Activated naive CD8-positive, alpha-beta T cell (primary cell): ENCODE data around the gene SLIT2.

Experiments
- H3K27ac Mint-ChIP-seq: one replicate; pipeline ENCODE4 v1.8.0; 2021; ENCODE audit warnings: mixed read lengths
- H3K27me3 Mint-ChIP-seq: one replicate; pipeline ENCODE4 v1.8.0; 2021; ENCODE audit warnings: mixed read lengths
- H3K36me3 Mint-ChIP-seq: one replicate; pipeline ENCODE4 v1.8.0; 2021; ENCODE audit warnings: mixed read lengths
- H3K4me1 Mint-ChIP-seq: one replicate; pipeline ENCODE4 v1.8.0; 2021; ENCODE audit warnings: low read depth, mixed read lengths
- H3K4me3 Mint-ChIP-seq: one replicate; pipeline ENCODE4 v1.8.0; 2021; ENCODE audit warnings: mild to moderate bottlenecking, mixed read lengths
- H3K9me3 Mint-ChIP-seq: one replicate; pipeline ENCODE4 v1.8.0; 2021; ENCODE audit warnings: low read depth, mixed read lengths

The SLIT2 gene

DNA sequence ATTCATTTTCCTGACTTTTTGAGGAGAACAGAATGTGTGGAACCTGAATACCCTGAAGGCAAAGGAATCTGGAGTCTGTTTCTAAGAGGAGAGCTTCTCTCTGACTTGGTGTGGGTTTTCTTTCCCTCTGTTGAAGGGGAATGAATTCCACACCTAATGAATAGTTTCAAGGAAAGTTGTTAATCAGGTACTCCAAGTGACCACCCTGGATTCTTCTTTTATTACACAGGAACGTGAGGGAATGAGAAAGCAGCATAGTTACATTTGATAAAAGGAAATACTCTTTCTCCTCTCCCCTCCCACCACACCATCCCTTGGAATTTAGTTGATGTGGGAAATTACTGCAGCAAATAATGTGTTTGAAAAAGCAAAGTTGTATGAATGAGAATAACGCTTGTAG, 29.7 kb downstream of the SLIT2 start:
- Mint-ChIP-seq H3K27ac (no peak overlapping the region), H3K9me3 (no peaks in the 10 kb centered on the region), H3K4me1 (no peaks in the 10 kb centered on the region), H3K36me3 (no peaks in the 10 kb centered on the region), H3K27me3 (no peaks in the 10 kb centered on the region), H3K4me3 (no peak overlapping the region)

DNA sequence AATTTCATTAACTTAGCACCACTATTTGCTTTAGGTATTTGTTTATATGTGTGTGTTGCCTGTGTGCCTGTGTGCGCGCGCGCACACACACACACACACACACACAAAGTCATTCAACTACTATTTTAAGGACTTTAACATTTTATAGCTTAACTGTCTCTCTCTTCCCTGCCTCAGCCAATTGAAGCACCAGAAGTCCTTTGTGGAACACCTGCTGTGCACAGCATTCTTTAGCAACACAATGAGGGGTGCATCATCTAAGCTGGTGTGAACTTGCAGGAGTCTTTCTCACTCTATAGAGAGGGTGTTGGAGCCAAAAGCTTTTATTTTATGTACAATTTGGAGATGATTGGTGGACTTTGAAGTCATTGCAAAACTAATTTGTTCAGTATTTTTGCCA, 31.3 kb downstream of the SLIT2 start:
- Mint-ChIP-seq H3K4me3 (no peak overlapping the region), H3K9me3 (no peaks in the 10 kb centered on the region), H3K27me3 (no peaks in the 10 kb centered on the region), H3K4me1 (no peaks in the 10 kb centered on the region), H3K36me3 (no peaks in the 10 kb centered on the region), H3K27ac (no peak overlapping the region)

DNA sequence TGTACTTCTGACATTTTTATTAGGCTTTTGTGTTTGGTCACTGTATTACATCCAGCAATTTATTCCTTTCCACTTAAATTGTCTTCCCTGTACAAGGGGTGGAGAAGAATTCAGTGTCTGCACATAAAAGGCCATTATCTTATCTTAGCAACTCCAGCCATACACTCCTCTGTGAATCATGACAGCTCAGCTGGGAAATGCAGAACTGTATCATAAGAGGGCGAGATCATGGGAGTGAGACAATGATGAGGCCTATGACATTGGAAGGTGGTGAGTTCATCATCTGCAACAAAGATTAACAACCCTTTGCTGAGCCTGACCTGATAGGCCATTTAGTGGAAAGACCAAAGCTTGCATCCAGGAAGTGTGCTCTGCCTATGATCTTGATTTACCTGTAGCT, 33.3 kb downstream of the SLIT2 start:
- Mint-ChIP-seq H3K27ac (no peak overlapping the region), H3K4me1 (no peaks in the 10 kb centered on the region), H3K27me3 (no peaks in the 10 kb centered on the region), H3K4me3 (no peak overlapping the region), H3K9me3 (no peaks in the 10 kb centered on the region), H3K36me3 (no peaks in the 10 kb centered on the region)

GRCh38 chr4:20287246-20287645, 35.5 kb downstream of the SLIT2 start:
- Mint-ChIP-seq H3K4me3 (no peak overlapping the region), H3K36me3 (no peaks in the 10 kb centered on the region), H3K27ac (no peak overlapping the region), H3K4me1 (no peaks in the 10 kb centered on the region), H3K9me3 (no peaks in the 10 kb centered on the region), H3K27me3 (no peaks in the 10 kb centered on the region)

DNA sequence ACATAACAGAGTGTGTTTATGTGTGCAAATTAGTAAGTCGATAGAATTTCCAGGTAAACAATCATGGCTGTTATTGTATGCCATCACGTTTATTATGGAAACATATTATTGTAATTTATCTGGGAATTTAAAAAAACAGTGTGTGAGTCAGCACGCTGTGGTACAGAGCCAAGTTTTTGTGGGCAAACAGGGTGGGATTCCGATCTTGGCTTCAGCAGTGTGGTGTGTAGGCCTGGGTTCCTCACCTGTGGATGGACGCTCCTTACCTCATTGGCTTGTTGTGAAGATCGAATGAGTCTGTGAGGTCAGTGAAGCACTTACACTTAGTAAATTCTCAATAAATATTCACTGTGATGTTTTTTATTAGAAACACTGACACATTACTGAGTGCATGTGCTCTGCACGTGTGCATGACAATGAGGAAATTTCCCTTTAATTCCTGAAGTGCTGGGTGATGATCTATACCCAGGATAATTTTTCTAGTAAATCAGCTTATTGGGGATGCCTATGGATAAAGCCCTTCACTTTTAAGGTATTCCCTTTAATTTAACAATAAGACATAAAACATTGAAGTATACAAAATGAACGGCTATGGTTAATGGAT, 36.4 kb downstream of the SLIT2 start:
- Mint-ChIP-seq H3K27me3 (no peaks in the 10 kb centered on the region), H3K9me3 (no peaks in the 10 kb centered on the region), H3K36me3 (no peaks in the 10 kb centered on the region), H3K4me3 (no peak overlapping the region), H3K4me1 (no peaks in the 10 kb centered on the region), H3K27ac (no peak overlapping the region)

- Mint-ChIP-seq H3K27me3 (no peaks in the 10 kb centered on the region), H3K36me3 (no peaks in the 10 kb centered on the region), H3K9me3 (no peaks in the 10 kb centered on the region), H3K4me3 (no peak overlapping the region), H3K27ac (no peak overlapping the region), H3K4me1 (no peaks in the 10 kb centered on the region)
Observed at GRCh38 chr4:20288846-20289512, 37.3 kb downstream of the SLIT2 start.

- no peaks in the 10 kb centered on the region for H3K36me3 Mint-ChIP-seq
- H3K27ac Mint-ChIP-seq = no peak overlapping the region
Observed at GRCh38 chr4:20289782-20290181, 38.1 kb downstream of the SLIT2 start.

GRCh38 chr4:20292739-20293138, 41.0 kb downstream of the SLIT2 start:
- no peaks in the 10 kb centered on the region for H3K4me1 Mint-ChIP-seq
- H3K36me3 Mint-ChIP-seq = no peaks in the 10 kb centered on the region
- no peaks in the 10 kb centered on the region for H3K9me3 Mint-ChIP-seq
- H3K27me3 Mint-ChIP-seq = no peaks in the 10 kb centered on the region
- no peak overlapping the region for H3K27ac Mint-ChIP-seq
- H3K4me3 Mint-ChIP-seq = no peak overlapping the region

More at GRCh38 chr4:20289782-20290181, 38.1 kb downstream of the SLIT2 start:
- Mint-ChIP-seq H3K4me3 (no peak overlapping the region), H3K27me3 (no peaks in the 10 kb centered on the region), H3K4me1 (no peaks in the 10 kb centered on the region), H3K9me3 (no peaks in the 10 kb centered on the region)

DNA sequence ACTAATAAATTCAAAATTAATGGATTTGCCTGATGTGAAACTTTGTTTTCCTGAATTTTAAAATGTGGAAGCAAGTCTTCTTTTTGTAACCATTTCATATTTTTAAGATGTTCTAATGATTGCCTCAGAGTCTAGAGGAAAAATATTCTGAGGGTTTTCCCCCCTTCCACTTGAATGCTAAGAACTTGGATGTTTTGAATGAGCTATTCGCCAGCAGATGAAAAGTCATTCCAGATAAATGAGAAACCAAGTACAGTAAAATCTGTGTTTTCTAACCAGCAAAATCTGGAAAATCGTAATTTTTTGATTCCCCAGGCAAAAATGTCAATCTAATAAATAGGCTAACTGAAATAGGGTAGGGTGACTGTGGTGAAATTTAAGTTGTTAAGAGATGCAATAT, 45.6 kb downstream of the SLIT2 start:
- Mint-ChIP-seq H3K9me3 (no peaks in the 10 kb centered on the region), H3K4me3 (no peak overlapping the region), H3K4me1 (no peaks in the 10 kb centered on the region), H3K36me3 (no peaks in the 10 kb centered on the region), H3K27me3 (no peaks in the 10 kb centered on the region), H3K27ac (no peak overlapping the region)

- Mint-ChIP-seq H3K4me3 (no peak overlapping the region), H3K9me3 (no peaks in the 10 kb centered on the region), H3K4me1 (no peaks in the 10 kb centered on the region), H3K36me3 (no peaks in the 10 kb centered on the region), H3K27ac (no peak overlapping the region), H3K27me3 (no peaks in the 10 kb centered on the region)
Observed at GRCh38 chr4:20297783-20298182, 46.1 kb downstream of the SLIT2 start.

- no peaks in the 10 kb centered on the region for H3K4me1 Mint-ChIP-seq
- no peaks in the 10 kb centered on the region for H3K27me3 Mint-ChIP-seq
- no peak overlapping the region for H3K27ac Mint-ChIP-seq
- no peaks in the 10 kb centered on the region for H3K9me3 Mint-ChIP-seq
- no peaks in the 10 kb centered on the region for H3K36me3 Mint-ChIP-seq
- H3K4me3 Mint-ChIP-seq = no peak overlapping the region
Observed at GRCh38 chr4:20298455-20298854, 46.8 kb downstream of the SLIT2 start.

DNA sequence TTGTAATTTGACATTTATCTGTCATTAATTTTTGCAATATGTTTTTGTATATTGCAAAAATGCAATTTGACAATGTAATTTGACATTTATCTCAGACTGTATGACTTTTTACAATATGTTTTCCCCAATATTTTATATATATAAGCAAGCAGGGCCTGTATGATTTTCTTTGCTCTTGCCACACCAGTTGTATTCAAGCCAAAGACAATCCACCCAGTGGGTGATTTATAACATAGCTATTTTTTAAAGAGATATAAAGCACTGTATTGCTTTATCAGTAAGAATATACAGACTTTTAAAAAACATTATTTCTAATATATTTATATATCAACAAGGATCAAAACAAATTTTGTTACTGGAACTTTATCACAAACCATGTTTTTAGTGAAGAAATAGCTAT, 47.3 kb downstream of the SLIT2 start:
- Mint-ChIP-seq H3K27ac (no peak overlapping the region), H3K27me3 (no peaks in the 10 kb centered on the region), H3K4me1 (no peaks in the 10 kb centered on the region), H3K9me3 (no peaks in the 10 kb centered on the region), H3K4me3 (no peak overlapping the region), H3K36me3 (no peaks in the 10 kb centered on the region)

DNA sequence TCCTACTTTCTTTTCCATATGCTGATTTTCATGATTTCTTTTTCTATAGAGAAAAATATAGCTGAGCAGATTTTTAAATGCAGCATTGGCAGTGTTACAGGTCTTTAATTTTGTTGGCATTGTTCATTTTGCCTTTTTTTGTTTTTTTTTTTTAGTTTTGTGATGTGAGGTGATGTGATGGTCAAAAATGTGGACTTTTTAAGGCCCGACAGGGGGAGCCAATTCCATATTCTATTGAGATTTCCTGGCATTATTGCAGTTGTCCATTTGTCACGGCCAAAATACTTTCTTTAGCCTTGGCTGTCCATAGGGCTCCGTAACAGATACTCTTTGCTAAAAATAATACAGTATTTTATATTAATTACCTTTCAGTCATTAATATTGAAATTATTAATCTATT, 47.8 kb downstream of the SLIT2 start:
- no peak overlapping the region for H3K4me3 Mint-ChIP-seq
- no peaks in the 10 kb centered on the region for H3K9me3 Mint-ChIP-seq
- no peaks in the 10 kb centered on the region for H3K27me3 Mint-ChIP-seq
- H3K36me3 Mint-ChIP-seq = no peaks in the 10 kb centered on the region
- no peaks in the 10 kb centered on the region for H3K4me1 Mint-ChIP-seq
- H3K27ac Mint-ChIP-seq = no peak overlapping the region

DNA sequence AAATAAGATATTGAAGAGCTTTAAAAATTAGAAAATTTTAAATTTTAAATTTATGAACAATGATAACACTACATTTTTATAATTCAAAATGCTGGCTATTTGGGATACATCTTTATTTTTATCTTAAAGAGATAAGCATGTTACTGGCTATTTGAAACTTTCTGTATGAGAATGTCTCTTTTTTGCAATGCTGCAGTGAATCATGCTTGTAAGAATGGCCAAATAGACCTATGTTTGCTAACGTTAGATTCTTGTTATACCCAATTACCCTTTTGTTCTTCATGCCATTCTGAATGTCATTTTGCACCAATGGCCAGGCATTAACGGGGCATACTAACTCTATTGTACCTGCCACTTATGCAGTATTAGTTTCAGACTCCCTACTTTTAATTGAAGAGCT, 49.5 kb downstream of the SLIT2 start:
- Mint-ChIP-seq H3K4me1 (no peaks in the 10 kb centered on the region), H3K4me3 (no peak overlapping the region), H3K27me3 (no peaks in the 10 kb centered on the region), H3K27ac (no peak overlapping the region), H3K36me3 (no peaks in the 10 kb centered on the region), H3K9me3 (no peaks in the 10 kb centered on the region)
